IMR-90 (cell line): ENCODE results near the gene MAP10. TPM values are rescaled to one million over a fixed set of nuclear protein-coding genes. Genes with fewer than 3 reads are reported as not detected.
A peak's percentile ranks its signal among the peaks of the same experiment; 100 is the strongest.

ENCODE experiments used
- ATAC-seq: fragments of 200-7000 bp; cut with Tn5 transposase; 2 replicates; pipeline ENCODE4 v1.9.1; 2020; ENCODE audit warnings: low read depth, mild to moderate bottlenecking, moderate library complexity
- BruUV-seq: library from RNA; stranded (reverse); fragments of 400-500 nt; replicated peaks from 2 replicates; lab custom pipeline; 2021; lab: Mats Ljungman, UMichigan
- CTCF ChIA-PET: fragments of 300-600 bp; formaldehyde crosslinking; extraction: SDS; loops from one replicate; lab custom pipeline; 2021; ENCODE audit warnings: antibody characterized with exemption; lab: Yijun Ruan, JAX
- POLR2A ChIA-PET: fragments of 300-600 bp; sonication (Branson Sonifier 250); formaldehyde crosslinking; loops from one replicate; lab custom pipeline; 2022; ENCODE audit warnings: antibody characterized with exemption; ENCODE audit not compliant: unreplicated experiment; lab: Charles Lee
- DNase-seq: peaks from one replicate; pipeline ENCODE4 v3.0.0; 2013
- H2AFZ ChIP-seq: replicated peaks from 2 replicates; pipeline ENCODE3; 2013; ENCODE audit warnings: low read length, mild to moderate bottlenecking; ENCODE audit not compliant: poor library complexity
- H2AK5ac ChIP-seq: 2 replicates; pipeline ENCODE4 v1.6.1; 2013; ENCODE audit warnings: low read depth, low read length, inconsistent platforms
- H2AK9ac ChIP-seq: replicated peaks from 2 replicates; pipeline ENCODE3; 2013; ENCODE audit warnings: mild to moderate bottlenecking, low read depth, low read length, moderate library complexity; ENCODE audit not compliant: poor library complexity
- H2BK120ac ChIP-seq: 2 replicates; pipeline ENCODE4 v1.6.1; 2013; ENCODE audit warnings: low read depth, low read length, inconsistent platforms
- H2BK15ac ChIP-seq: 3 replicates; pipeline ENCODE4 v1.6.1; 2013; ENCODE audit warnings: low read depth, low read length, inconsistent platforms
- H2BK20ac ChIP-seq: 2 replicates; pipeline ENCODE4 v1.6.1; 2013; ENCODE audit warnings: low read depth, mild to moderate bottlenecking, inconsistent platforms, low read length, moderate library complexity
- H2BK5ac ChIP-seq: 2 replicates; pipeline ENCODE4 v1.6.1; 2013; ENCODE audit warnings: mild to moderate bottlenecking, low read depth, low read length, inconsistent platforms; ENCODE audit not compliant: poor library complexity, severe bottlenecking
- H3K14ac ChIP-seq: replicated peaks from 2 replicates; pipeline ENCODE4 v1.6.1; 2013; ENCODE audit warnings: low read depth, low read length, inconsistent platforms
- H3K18ac ChIP-seq: 2 replicates; pipeline ENCODE4 v1.6.1; 2013; ENCODE audit warnings: low read depth, low read length, control low read depth
- H3K23ac ChIP-seq: 2 replicates; pipeline ENCODE4 v1.6.1; 2013; ENCODE audit warnings: low read depth, low read length, inconsistent platforms
- H3K27ac ChIP-seq: 2 replicates; pipeline ENCODE4 v1.5.1; 2013; ENCODE audit warnings: mild to moderate bottlenecking, control low read depth, low read length; ENCODE audit not compliant: insufficient read depth
- H3K27me3 ChIP-seq: 2 replicates; pipeline ENCODE4 v1.6.1; 2013; ENCODE audit warnings: low read length; ENCODE audit not compliant: control insufficient read depth, insufficient read depth
- H3K36me3 ChIP-seq: 2 replicates; pipeline ENCODE4 v1.6.1; 2013; ENCODE audit warnings: low read length, mixed read lengths; ENCODE audit not compliant: control insufficient read depth, insufficient read depth
- H3K4ac ChIP-seq: 2 replicates; pipeline ENCODE4 v1.6.1; 2013; ENCODE audit warnings: low read depth, low read length, inconsistent platforms
- H3K4me1 ChIP-seq: 2 replicates; pipeline ENCODE4 v1.6.1; 2013; ENCODE audit warnings: low read length, mixed read lengths; ENCODE audit not compliant: control insufficient read depth, insufficient read depth
- H3K4me2 ChIP-seq: 2 replicates; pipeline ENCODE4 v1.6.1; 2013; ENCODE audit warnings: low read depth, mild to moderate bottlenecking, control low read depth, low read length, moderate library complexity
- H3K4me3 ChIP-seq: 2 replicates; pipeline ENCODE4 v1.5.1; 2013; ENCODE audit warnings: low read depth, mild to moderate bottlenecking, control low read depth, low read length, moderate library complexity; ENCODE audit not compliant: insufficient read depth
- H3K56ac ChIP-seq: 2 replicates; pipeline ENCODE4 v1.6.1; 2013; ENCODE audit warnings: low read length, inconsistent platforms; ENCODE audit not compliant: insufficient read depth; ENCODE audit errors: extremely low read depth
- H3K79me1 ChIP-seq, 2 experiments: 2 replicates each; pipeline ENCODE4 v1.6.1; 2013; ENCODE audit warnings: low read length in 2 of 2, inconsistent platforms in 1 of 2, low read depth in 1 of 2
- H3K9ac ChIP-seq: 2 replicates; pipeline ENCODE4 v1.6.1; 2013; ENCODE audit warnings: low read depth, low read length, control low read depth
- H3K9me1 ChIP-seq: 2 replicates; pipeline ENCODE4 v1.6.1; 2013; ENCODE audit warnings: low read length, inconsistent platforms; ENCODE audit not compliant: insufficient read depth
- H3K9me3 ChIP-seq: 2 replicates; pipeline ENCODE4 v1.6.1; 2013; ENCODE audit warnings: low read length; ENCODE audit not compliant: control insufficient read depth, insufficient read depth
- H4K20me1 ChIP-seq: 2 replicates; pipeline ENCODE4 v1.6.1; 2013; ENCODE audit warnings: low read length, inconsistent platforms; ENCODE audit not compliant: insufficient read depth
- H4K5ac ChIP-seq: 2 replicates; pipeline ENCODE4 v1.6.1; 2013; ENCODE audit warnings: mild to moderate bottlenecking, low read depth, low read length, control low read depth
- H4K8ac ChIP-seq, 2 experiments: 2 replicates each; pipeline ENCODE4 v1.6.1; 2013; ENCODE audit warnings: low read depth in 2 of 2, low read length in 2 of 2, control low read depth in 1 of 2, inconsistent platforms in 1 of 2
- H4K91ac ChIP-seq: 2 replicates; pipeline ENCODE4 v1.6.1; 2013; ENCODE audit warnings: low read depth, low read length, inconsistent platforms; ENCODE audit not compliant: insufficient read depth
- MAFK ChIP-seq: IDR thresholded peaks from 2 replicates; pipeline ENCODE4 v1.6.1; 2012; ENCODE audit warnings: low read depth, low read length, improper control_type of control experiment
- WGBS, 2 experiments: methylation state at CpG; one replicate each; pipeline versions ENCODE4 v1.1.5 to v1.1.7; 2013; ENCODE audit warnings: missing lambda C conversion rate in 2 of 2; ENCODE audit not compliant: insufficient read length in 1 of 2; ENCODE audit errors: extremely low coverage in 2 of 2; 5-methylcytosine and 5-hydroxymethylcytosine counted together
- dilution Hi-C: fragments of 300-500 bp; cut with HindIII; formaldehyde crosslinking; loops from one replicate; pipeline ENCODE4 v1.14.3; 2018; ENCODE audit warnings: low sequenced_read_pairs; ENCODE audit not compliant: unreplicated experiment
- in situ Hi-C: fragments of 300-500 bp; cut with MboI; formaldehyde crosslinking; loops from 3 replicates; pipeline ENCODE4 v1.14.3; 2019; ENCODE audit warnings: low sequenced_read_pairs, inconsistent platforms, mixed read lengths
- intact Hi-C: fragments of 100-400 bp; cut with micrococcal nuclease; formaldehyde crosslinking; loops from 2 replicates; pipeline ENCODE4 v1.10.0; 2022
- polyA plus RNA-seq, 3 experiments: library from polyadenylated mRNA; depleted of rRNA; stranded (reverse); fragments of >200 nt; gene quantifications; 2 replicates each; pipeline ENCODE4 v1.2.3, GENCODE V29; 2012; ENCODE audit warnings: low replicate concordance in 1 of 3
- total RNA-seq: library from RNA; depleted of rRNA; stranded (reverse); fragments of >200 nt; gene quantifications from 2 replicates; pipeline ENCODE4 v1.2.3, GENCODE V29; 2012
- TF ChIP-seq, protein P1 (sequence below): fragments of 150-350 bp; IDR thresholded peaks from 2 replicates; pipeline ENCODE4 v1.6.1; 2016; ENCODE audit warnings: low read depth, mild to moderate bottlenecking, low read length, moderate library complexity, borderline replicate concordance

MAP10 gene
- total and polyA plus RNA-seq, 2 of the 4 experiments (the other 2 are of a cell fraction) = 1.0 to 1.1 TPM

DNA sequence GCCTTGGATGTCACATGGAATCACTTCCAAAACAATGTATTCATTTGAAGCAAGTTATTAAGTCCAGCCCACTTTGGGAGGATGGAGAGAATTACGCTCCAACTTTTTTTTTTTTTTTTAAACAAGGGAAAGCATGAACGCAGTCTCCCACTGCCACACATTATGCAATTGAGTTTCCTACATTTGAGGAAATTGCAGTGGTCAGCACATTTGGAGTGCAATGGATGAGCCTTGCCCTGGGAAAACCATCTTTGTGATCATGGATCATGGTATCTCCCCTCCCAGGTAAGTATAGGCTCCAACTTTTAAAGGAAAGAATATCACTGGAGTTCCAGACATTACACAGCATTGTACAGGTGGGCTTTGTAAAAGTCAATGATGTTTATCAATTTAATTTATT is 26.7 kb downstream of the MAP10 start:
- no peaks in the 10 kb centered on the region for H3K27me3 ChIP-seq
- H3K14ac ChIP-seq = no peak overlapping the region
- no peak overlapping the region for H2BK120ac ChIP-seq
- dilution Hi-C loops = loop anchor here (25.0 kb wide), 1 partner anchor 105 kb away; no protein-coding TSS in a partner anchor
- intact Hi-C loops = no loop called here
- H4K91ac ChIP-seq = no peak overlapping the region
- no peak overlapping the region for H2AK5ac ChIP-seq
- peak; percentile 84 for TF ChIP-seq MAFK
- TF ChIP-seq, protein P1, sequence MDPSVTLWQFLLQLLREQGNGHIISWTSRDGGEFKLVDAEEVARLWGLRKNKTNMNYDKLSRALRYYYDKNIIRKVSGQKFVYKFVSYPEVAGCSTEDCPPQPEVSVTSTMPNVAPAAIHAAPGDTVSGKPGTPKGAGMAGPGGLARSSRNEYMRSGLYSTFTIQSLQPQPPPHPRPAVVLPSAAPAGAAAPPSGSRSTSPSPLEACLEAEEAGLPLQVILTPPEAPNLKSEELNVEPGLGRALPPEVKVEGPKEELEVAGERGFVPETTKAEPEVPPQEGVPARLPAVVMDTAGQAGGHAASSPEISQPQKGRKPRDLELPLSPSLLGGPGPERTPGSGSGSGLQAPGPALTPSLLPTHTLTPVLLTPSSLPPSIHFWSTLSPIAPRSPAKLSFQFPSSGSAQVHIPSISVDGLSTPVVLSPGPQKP = no peak
- H3K9ac ChIP-seq = no peak overlapping the region
- no peaks in the 10 kb centered on the region for H3K4me1 ChIP-seq
- no peaks in the 10 kb centered on the region for H3K79me1 ChIP-seq
- DNase-seq = no peak
- H2BK15ac ChIP-seq = no peak overlapping the region
- H3K9me3 ChIP-seq = no peaks in the 10 kb centered on the region
- H3K4ac ChIP-seq = no peak overlapping the region
- H2AFZ ChIP-seq = no peak overlapping the region
- no peak overlapping the region for H3K56ac ChIP-seq
- H3K27ac ChIP-seq = no peak overlapping the region
- no TSS peak for BruUV-seq
- no peak overlapping the region for H4K5ac ChIP-seq
- ChIA-PET CTCF (no interaction called here), POLR2A (no interaction called here)
- no CpG with 5 or more reads among the region's 2 CpGs for WGBS, 2 experiments
- H3K18ac ChIP-seq = no peak overlapping the region
- H2AK9ac ChIP-seq = no peak overlapping the region
- ATAC-seq = no peak
- H2BK20ac ChIP-seq = no peak overlapping the region
- H3K9me1 ChIP-seq = no peaks in the 10 kb centered on the region
- H3K23ac ChIP-seq = no peak overlapping the region
- H3K4me2 ChIP-seq = no peak overlapping the region
- no peak overlapping the region for H2BK5ac ChIP-seq
- no peaks in the 10 kb centered on the region for H4K20me1 ChIP-seq
- no peak overlapping the region for H3K4me3 ChIP-seq
- H4K8ac ChIP-seq = no peak overlapping the region
- no peaks in the 10 kb centered on the region for H3K36me3 ChIP-seq
- in situ Hi-C loops = no loop called here
